MCF 10A (cell line): ENCODE measurements around the gene MFAP4. TPM values are rescaled to one million over a fixed set of nuclear protein-coding genes. Genes with fewer than 3 reads are reported as not detected.

Experiments used
- BruUV-seq: library from RNA; stranded (reverse); fragments of 400-500 nt; replicated peaks from 2 replicates; lab custom pipeline; 2021; lab: Mats Ljungman, UMichigan
- CTCF ChIA-PET: fragments of 300-600 bp; sonication (Branson Sonifier 250); formaldehyde crosslinking; extraction: SDS; loops from one replicate; lab custom pipeline; 2021; ENCODE audit warnings: antibody characterized with exemption, inconsistent platforms; lab: Yijun Ruan, JAX
- POLR2A ChIA-PET: fragments of 300-600, 350-650 bp; sonication (Branson Sonifier 250); formaldehyde crosslinking; extraction: SDS; loops from one replicate; lab custom pipeline; 2020; ENCODE audit warnings: antibody characterized with exemption, inconsistent platforms; lab: Yijun Ruan, JAX
- DNase-seq: peaks from one replicate; pipeline ENCODE4 v3.0.0-alpha.2; 2018; ENCODE audit not compliant: unreplicated experiment
- H3K27ac Mint-ChIP-seq: one replicate; pipeline ENCODE4 v1.8.0; 2022; ENCODE audit warnings: mild to moderate bottlenecking, low read depth, mixed read lengths; ENCODE audit not compliant: unreplicated experiment
- H3K27me3 Mint-ChIP-seq: one replicate; pipeline ENCODE4 v1.8.0; 2022; ENCODE audit warnings: mixed read lengths; ENCODE audit not compliant: insufficient read depth, unreplicated experiment
- H3K36me3 Mint-ChIP-seq: one replicate; pipeline ENCODE4 v1.8.0; 2022; ENCODE audit warnings: mild to moderate bottlenecking, moderate library complexity, mixed read lengths; ENCODE audit not compliant: insufficient read depth, unreplicated experiment
- H3K4me1 Mint-ChIP-seq: one replicate; pipeline ENCODE4 v1.8.0; 2022; ENCODE audit warnings: mixed read lengths; ENCODE audit not compliant: insufficient read depth, unreplicated experiment
- H3K4me3 Mint-ChIP-seq: one replicate; pipeline ENCODE4 v1.8.0; 2022; ENCODE audit warnings: mild to moderate bottlenecking, moderate library complexity, mixed read lengths; ENCODE audit not compliant: unreplicated experiment
- H3K9me3 Mint-ChIP-seq: one replicate; pipeline ENCODE4 v1.8.0; 2022; ENCODE audit warnings: mixed read lengths; ENCODE audit not compliant: unreplicated experiment
- intact Hi-C: fragments of 100-400 bp; cut with micrococcal nuclease; formaldehyde crosslinking; loops from 2 replicates; pipeline ENCODE4 v1.14.1; 2022
- total RNA-seq: library from RNA; stranded (reverse); gene quantifications from 2 replicates; pipeline ENCODE4 v1.2.3, GENCODE V29; 2022
- TF ChIP-seq, protein P1 (sequence below): fragments of 200-600 bp; IDR thresholded peaks from one replicate; pipeline ENCODE4 v1.8.0; 2022; ENCODE audit warnings: antibody characterized with exemption, mild to moderate bottlenecking; ENCODE audit not compliant: unreplicated experiment

Gene MFAP4
- total RNA-seq, 1 experiment from 2014 or later: not detected

DNA sequence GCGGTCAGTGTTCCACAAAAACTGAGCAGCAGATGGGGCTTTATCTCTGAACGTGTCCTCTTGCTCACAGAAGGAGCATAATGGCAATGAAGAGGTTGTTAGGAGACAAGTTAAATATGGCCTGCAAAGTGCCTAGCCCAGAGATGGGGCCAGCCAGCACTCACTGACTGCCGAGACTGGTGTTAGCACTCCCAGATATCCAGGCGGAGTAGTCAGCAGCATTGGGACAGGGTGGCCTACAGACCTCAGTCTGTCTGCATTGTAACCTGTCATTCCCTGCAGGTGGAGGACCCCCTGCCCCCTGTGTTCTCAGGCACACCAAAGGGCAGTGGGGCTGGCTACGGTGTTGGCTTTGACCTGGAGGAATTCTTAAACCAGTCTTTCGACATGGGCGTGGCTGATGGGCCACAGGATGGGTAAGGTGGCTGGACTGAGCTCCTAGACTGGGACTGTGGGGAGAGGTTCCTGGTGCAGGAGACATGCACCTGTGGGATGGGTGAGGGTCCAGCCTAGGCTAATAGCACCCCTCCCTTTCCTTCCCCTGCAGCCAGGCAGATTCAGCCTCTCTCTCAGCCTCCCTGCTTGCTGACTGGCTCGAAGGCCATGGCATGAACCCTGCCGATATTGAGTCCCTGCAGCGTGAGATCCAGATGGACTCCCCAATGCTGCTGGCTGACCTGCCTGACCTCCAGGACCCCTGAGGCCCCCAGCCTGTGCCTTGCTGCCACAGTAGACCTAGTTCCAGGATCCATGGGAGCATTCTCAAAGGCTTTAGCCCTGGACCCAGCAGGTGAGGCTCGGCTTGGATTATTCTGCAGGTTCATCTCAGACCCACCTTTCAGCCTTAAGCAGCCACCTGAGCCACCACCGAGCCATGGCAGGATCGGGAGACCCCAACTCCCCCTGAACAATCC, 4.2 kb downstream of the MFAP4 start:
- H3K4me1 Mint-ChIP-seq: peaks cover 32% of the 10 kb centered on the region

DNA sequence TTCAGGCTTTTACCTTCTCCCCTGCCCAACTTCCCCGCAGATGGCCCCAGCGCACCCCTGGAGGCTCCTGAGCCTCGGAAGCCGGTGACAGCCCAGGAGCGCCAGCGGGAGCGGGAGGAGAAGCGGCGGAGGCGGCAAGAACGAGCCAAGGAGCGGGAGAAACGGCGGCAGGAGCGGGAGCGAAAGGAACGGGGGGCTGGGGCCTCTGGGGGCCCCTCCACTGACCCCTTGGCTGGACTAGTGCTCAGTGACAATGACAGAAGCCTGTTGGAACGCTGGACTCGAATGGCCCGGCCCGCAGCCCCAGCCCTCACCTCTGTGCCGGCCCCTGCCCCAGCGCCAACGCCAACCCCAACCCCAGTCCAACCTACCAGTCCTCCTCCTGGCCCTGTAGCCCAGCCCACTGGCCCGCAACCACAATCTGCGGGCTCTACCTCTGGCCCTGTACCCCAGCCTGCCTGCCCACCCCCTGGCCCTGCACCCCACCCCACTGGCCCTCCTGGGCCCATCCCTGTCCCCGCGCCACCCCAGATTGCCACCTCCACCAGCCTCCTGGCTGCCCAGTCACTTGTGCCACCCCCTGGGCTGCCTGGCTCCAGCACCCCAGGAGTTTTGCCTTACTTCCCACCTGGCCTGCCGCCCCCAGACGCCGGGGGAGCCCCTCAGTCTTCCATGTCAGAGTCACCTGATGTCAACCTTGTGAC, 5.1 kb downstream of the MFAP4 start:
- no TSS peak for BruUV-seq
- H3K4me1 Mint-ChIP-seq: peaks cover 29% of the 10 kb centered on the region
- no peak for DNase-seq
- H3K27ac Mint-ChIP-seq: no peak overlapping the region
- H3K9me3 Mint-ChIP-seq: no peaks in the 10 kb centered on the region
- H3K27me3 Mint-ChIP-seq: no peaks in the 10 kb centered on the region
- no peak overlapping the region for H3K4me3 Mint-ChIP-seq
- TF ChIP-seq, protein P1, sequence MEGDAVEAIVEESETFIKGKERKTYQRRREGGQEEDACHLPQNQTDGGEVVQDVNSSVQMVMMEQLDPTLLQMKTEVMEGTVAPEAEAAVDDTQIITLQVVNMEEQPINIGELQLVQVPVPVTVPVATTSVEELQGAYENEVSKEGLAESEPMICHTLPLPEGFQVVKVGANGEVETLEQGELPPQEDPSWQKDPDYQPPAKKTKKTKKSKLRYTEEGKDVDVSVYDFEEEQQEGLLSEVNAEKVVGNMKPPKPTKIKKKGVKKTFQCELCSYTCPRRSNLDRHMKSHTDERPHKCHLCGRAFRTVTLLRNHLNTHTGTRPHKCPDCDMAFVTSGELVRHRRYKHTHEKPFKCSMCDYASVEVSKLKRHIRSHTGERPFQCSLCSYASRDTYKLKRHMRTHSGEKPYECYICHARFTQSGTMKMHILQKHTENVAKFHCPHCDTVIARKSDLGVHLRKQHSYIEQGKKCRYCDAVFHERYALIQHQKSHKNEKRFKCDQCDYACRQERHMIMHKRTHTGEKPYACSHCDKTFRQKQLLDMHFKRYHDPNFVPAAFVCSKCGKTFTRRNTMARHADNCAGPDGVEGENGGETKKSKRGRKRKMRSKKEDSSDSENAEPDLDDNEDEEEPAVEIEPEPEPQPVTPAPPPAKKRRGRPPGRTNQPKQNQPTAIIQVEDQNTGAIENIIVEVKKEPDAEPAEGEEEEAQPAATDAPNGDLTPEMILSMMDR: no peak
- intact Hi-C loops: no loop called here
- peaks cover 28% of the 10 kb centered on the region for H3K36me3 Mint-ChIP-seq
- ChIA-PET POLR2A (no interaction called here), CTCF (no interaction called here)

More for the DNA sequence above, 4.2 kb downstream of the MFAP4 start:
- Mint-ChIP-seq H3K9me3 (no peaks in the 10 kb centered on the region), H3K36me3 (peaks cover 28% of the 10 kb centered on the region), H3K4me3 (no peak overlapping the region), H3K27me3 (no peaks in the 10 kb centered on the region), H3K27ac (no peak overlapping the region)
- no TSS peak for BruUV-seq
- POLR2A ChIA-PET: no interaction called here
- intact Hi-C loops: no loop called here
- no peak for DNase-seq
- TF ChIP-seq, protein P1: no peak
- CTCF ChIA-PET: no interaction called here

DNA sequence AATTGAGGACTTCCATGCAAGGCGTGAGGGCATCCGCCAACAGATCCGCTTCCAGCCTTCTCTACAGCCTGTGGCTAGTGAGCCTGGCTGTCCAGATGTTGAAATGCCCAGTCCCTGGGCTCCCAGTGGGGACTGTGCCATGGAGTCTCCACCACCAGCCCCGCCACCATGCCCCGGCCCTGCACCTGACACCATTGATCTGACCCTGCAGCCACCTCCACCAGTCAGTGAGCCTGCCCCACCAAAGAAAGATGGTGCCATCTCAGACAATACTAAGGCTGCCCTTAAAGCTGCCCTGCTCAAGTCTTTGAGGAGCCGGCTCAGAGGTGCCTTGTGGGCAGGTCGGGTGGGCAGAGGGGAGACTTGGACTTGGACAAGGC, 5.6 kb downstream of the MFAP4 start:
- Mint-ChIP-seq H3K36me3 (peaks cover 28% of the 10 kb centered on the region), H3K9me3 (no peaks in the 10 kb centered on the region), H3K27me3 (no peaks in the 10 kb centered on the region), H3K4me1 (peaks cover 29% of the 10 kb centered on the region), H3K27ac (no peak overlapping the region), H3K4me3 (no peak overlapping the region)
- ChIA-PET CTCF (no interaction called here), POLR2A (interaction anchor here (0.7 kb wide), 1 partner anchor 279 kb away, joined by 3 read pairs; no protein-coding TSS in a partner anchor)
- BruUV-seq: no TSS peak
- no peak for DNase-seq
- intact Hi-C loops: no loop called here
- TF ChIP-seq, protein P1: no peak
